Stimulated activated CD8-positive, alpha-beta memory T cell treated with anti-CD3 and anti-CD28 coated beads, Interleukin-12 subunit alpha, Interleukin-12 subunit beta, amount 100 ng/mL, for 4 hours (primary cell): Measurements from ENCODE around the gene UBE2R2.
"Not testable (repeated sequence)": the region's sequence is repeated elsewhere in the genome, so short reads cannot be mapped to it uniquely, and the experiment has no call there.

Source experiments
- DNase-seq: peaks from one replicate; pipeline ENCODE4 v3.0.0-alpha.2; 2020; ENCODE audit warnings: low read depth

Gene UBE2R2

DNA sequence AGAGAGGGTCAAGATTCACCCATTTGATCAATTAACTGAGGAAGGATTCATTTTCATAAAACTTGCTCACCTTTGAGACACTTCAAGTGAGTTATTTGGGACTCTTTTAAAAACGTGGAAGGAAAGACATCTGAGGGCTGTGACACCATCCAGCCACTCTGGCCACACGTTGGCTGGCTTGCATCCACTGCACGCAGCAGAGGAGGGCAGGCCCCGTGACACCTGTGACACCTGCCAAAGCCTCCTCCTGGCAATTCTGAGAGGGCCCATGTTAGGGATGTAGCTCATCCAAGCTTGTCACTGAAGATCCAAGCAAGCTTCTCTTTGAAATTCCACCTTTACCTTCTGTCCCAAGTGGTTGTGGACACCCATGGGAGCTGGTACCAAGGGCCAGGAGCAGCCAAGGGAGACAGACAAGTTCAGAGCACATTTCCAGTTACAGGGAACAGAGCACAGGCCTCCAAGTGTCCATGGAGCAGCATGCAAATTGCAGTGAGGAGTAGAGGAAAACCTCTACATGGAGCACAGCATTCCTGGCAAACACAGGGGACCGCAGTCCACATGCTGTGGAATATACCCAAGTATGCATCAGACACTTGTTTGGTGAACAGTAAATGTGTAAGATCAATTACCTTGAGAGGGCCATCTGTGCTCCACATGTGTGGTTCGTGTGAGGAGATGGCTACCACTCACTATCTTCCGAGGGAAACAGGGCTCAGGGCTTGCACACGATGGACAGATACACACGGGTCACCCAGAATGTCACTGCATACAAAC lies 16.8 kb upstream of the UBE2R2 start:
- no peak for DNase-seq

DNA sequence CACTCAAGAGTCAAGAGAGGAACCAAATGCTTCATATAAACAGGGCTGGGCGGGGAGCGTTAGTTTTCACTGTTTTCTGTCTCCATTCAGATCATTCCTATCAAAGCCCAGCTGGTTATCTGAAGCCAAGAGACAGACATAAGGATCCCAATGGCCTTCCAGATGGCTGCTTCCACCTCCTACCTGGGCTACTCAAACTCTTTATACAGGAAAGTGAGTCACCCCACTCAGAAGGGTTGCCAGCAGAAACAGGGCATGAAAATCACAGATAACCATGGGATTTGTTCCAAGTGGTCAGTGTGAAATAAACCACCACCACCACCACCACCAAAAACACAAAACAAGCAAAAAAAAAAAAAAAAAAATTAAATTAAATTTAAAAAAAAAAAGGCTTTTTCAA lies 16.1 kb upstream of the UBE2R2 start:
- no peak for DNase-seq

DNA sequence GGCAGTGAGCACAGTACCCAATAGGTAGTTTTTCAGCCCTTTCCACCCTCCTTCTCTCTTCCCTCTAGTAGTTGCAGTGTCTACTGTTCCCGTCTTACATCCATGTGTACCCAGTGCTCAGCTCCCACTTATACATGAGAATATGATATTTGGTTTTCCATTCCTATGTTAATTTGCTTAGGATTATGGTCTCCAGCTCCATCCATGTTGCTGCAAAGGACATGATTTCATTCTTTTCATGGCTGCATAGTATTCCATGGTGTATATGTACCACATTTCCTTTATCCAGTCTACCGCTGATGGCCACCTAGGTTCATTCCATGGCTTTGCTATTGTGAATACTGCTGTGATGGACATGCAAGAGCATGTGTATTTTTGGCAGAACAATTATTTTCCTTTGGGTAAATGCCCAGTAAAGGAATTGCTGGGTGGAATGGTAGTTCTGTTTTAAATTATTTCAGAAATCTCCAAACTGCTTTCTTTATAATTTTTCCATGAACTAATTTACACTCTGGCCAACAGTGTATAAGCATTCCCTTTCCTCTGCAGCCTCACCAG lies 14.9 kb upstream of the UBE2R2 start:
- DNase-seq = not testable (repeated sequence)

DNA sequence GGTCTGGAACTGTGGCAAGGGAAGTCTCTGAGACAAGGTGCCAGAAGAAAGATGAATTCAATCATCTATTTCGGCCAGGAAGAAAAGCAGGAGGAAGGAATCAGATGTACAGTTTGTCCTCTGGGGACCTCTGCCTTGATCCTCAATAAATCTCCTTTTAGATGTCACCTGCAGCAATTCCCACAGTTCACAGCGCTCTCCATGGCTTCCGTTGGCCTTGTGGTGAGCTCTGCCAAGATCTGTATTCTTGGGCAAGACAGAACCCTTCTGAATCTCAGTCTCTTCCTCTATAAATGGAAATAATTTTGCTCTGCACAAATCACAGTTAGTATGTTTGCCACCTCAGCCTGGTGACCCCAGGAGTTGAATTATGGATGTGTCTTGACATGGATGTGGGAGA lies 12.8 kb upstream of the UBE2R2 start:
- DNase-seq = not testable (repeated sequence)

DNA sequence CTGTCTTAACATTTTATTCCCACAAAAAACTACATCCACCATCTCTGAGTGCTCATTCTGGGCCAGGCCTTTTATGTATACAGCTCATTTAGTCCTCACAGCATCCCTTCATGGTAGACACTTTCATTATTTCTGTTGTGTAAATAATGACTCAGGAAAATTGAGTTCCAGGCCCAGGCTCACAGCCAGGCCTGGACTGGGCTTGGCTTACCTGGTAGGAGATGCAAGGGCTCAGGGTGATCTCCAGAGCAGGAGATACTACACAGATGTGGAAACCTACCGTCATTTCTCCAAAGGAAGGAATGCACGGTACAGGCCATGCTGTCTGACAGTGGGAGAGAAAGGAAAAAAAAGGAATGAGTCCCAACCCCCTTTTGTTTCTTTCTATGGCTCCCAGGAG lies 9.8 kb upstream of the UBE2R2 start:
- DNase-seq = not testable (repeated sequence)

DNA sequence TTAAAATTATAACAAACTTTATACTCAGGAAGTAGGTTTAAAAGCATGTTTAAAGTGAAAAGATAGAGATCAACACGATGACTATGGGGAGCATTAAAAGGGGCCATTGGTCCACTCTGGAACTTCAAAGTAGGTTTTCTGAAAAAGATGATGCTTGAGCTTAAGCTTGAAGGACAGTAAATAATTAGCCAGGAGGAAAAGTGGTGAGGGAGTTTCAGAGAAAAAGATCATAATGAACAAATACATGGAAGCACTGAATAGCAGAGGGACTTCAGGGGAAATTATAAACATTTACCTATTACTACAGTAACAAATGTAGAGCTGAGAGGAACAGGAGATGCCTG lies 8.0 kb upstream of the UBE2R2 start:
- DNase-seq = not testable (repeated sequence)

DNA sequence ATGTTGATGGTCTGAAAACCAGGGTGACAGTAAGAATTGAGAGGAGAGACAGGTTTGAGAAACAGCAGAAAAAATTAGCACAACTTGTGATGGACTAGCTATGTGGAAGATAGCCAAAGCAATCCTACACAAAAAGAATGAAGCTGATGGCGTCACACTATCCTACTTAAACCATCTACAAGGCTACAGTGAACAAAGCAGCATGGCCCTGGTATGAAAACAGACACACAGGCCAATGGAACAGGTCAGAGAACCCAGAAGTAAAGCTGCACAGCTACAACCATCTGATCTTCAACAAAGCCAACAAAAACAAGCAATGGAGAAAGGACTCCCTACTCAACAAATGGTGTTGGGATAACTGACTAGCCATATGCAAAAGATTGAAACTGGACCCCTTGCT lies 7.5 kb upstream of the UBE2R2 start:
- DNase-seq = no peak

DNA sequence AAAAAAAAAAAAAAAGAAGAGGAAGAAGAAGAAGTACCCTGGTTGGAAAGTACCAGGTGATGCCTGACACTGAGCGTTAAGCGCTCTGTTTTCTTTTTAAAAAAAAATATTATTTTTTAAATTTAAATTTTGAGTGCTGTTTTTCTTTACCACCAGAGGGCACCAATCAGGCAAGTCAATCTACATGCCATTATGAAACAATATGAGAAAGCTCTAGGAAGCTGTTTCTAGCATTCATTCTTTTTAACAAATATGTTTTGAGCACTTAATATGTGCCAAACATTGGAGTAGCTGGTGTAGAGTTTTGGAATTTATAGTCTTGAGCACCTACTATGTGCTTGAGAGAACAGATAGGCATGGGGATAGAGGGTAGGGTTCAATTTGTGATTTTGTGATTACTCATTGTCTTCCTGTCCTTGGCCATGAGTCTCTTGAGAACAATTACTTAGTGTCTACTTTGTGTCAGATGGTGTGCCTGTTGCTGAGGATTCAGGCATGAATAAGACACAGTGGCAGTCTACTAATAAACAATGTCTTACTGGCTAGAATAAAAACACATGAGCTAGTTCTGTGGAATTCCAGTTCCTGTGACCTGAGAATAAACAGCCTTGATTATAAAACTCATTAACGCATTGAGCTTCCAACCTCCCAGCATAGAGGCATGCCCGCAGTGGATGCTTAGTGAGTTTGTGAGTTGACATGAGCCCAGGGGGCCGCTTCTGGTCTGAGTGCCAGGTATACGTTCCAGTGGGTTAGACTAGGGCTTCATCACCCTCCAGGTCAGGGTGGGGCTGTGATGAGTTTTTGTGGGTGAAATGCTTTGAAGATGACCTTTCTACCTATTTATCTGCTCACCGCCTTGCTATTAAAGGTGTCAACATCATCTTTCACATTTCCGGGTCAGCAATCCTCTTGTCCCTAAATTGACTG lies 3.0 kb upstream of the UBE2R2 start:
- DNase-seq = no peak

DNA sequence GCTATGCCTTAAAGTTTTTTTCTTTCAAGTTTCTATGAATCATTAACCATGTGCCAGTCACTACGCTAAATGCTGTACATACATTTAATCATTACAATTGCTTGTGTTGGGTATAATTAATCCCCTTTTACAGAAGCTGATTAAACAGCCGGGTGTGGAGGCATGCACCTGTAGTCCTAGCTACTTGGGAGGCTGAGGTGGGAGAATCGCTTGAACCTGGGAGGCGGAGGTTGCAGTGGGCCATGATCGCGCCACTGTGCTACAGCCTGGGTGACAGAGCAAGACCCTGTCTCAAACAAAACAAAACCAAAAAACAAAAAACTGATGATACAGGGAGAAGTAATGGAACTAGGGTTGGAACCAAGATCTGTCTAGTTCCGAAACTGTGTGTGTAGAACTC lies 1.2 kb upstream of the UBE2R2 start:
- no peak for DNase-seq

DNA sequence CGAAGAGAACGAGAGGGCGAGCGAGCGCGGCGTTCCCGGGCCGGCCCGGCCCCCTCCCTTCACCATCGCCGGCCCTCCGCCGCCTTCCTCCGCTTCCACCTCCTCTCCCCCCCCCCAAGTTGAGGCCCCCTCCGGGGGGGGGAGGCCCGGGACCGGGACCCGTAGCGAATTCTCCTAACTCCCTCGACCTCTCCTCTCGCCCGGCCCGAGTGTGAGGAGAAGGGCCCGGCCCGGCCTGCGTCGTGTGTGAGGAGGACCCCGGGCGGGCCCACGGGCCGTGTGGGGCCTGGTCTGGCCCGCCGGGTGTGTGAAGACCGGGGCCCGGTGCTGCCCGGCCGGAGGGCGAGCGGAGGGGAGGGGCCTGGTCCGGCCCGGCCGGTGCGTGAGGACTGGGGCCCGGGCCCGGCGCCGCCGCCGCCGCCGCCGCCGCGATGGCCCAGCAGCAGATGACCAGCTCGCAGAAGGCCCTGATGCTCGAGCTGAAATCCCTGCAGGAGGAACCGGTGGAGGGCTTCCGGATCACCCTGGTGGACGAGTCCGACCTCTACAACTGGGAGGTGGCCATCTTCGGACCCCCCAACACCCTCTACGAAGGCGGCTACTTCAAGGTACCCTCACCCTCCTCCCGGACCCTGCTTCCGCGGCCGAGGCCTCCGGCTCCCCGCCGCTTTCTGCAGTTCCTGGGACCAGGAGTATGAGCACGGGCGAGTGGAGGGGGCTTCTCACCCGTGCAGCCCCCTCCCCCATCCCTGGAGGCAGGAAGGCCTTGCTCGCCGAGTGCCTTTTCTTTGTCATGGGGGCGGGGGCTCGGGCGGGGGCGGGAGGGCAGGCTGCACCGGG lies 587 bp downstream of the UBE2R2 start:
- DNase-seq = peak; percentile 27

DNA sequence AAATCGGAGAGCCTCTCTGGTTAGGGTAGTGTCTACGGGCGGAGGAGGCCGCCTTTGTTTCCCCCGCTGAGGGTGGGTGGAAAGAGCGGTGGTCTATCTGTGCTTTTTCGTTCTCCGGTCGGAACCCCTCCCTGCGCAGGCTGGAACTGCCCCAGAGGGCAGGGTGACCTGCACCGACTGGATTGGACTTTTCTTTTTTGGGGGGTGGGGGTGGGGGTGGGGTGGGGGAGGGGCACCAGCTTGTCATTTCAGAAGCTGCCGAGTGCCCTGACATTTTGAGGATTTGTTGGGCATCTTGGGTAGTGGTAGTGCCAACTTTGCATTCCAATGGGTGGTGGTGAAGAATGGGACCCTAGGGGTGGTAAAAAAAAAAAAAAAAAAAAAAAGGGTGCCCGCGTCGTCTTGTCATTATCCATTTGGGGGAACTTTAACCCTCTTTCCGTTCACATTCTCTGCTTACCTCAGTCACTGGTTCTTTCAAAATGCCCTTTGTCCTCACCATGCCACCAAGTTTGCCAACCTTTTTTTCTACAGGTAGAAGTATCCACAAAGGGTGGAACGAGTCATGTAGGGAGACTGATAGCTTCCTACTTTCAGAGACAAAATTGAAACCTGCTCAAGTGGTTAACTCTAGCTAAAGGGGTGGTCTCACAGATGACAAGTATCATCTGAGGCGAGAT lies 1.3 kb downstream of the UBE2R2 start:
- no peak for DNase-seq

DNA sequence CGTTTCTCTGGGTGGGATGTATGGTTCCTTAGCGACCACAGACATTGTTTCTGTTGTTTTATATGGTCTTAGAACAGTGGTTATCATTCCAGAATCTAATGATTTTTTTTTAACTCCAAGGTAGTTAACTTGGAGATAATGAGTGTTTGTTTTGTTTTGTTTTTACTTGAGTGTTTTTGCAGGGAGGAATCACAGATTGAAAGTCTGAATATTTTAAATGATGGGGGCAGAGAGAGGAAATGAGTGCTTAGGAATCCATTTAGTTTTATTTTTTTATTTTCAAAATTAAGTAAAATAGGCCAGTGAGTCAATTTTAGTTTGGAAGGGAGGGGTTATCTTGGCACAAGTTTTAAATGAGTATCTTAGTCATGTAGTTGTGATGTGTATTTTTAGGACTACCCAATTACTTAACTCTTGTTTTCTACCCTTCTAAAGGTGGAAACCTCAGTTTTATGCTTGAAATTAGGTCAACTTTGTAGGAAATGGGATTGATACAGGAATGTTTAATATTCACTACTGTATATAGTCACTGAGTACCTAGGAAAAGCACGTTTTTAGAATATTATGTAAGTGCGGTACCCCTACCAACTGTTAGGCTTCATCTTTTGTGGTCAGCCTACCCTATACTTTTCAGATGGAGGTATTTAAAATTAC lies 2.0 kb downstream of the UBE2R2 start:
- DNase-seq = no peak

DNA sequence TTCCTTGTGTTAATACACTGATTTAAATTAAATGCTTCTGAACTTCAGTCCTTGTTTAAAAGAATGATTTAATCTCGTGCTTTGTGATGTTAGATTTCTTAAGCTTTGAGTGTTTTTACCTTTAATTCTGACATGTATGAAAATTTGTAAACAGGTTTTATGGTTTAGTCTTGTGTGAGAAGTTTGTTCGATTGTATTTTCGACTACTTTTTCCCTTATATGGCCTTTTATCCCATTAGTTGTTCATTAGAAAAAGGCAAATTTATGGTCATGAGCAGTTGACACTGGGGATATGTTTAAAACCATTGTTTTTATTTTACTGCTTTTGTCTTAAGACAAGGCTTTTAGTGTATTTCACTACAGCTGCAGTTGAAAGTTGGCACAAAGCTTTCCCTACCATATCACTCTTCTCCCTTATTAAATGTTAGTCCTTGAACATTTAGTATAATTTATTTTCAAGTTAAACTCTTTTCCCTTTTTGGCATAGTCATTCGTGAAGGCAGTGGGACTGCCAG lies 3.3 kb downstream of the UBE2R2 start:
- no peak for DNase-seq

DNA sequence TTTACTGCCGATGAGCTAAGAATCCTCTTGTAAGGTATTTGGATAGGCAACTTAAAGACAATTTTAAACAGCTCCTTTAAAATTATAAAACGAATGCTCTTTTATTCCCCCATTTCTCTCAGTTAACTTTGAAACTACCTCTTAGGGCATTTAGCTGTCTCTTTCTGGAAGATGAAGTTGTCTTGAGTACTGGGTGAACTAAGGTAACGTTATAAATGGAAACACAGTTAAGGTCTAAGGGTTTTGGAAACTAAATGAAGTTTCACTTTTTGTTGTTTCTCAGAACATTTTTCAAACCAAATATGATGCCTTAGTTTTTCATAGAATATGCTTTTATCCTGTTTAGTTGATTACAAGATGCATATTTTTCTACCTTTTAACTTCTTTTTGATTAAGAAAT lies 6.8 kb downstream of the UBE2R2 start:
- DNase-seq = no peak

DNA sequence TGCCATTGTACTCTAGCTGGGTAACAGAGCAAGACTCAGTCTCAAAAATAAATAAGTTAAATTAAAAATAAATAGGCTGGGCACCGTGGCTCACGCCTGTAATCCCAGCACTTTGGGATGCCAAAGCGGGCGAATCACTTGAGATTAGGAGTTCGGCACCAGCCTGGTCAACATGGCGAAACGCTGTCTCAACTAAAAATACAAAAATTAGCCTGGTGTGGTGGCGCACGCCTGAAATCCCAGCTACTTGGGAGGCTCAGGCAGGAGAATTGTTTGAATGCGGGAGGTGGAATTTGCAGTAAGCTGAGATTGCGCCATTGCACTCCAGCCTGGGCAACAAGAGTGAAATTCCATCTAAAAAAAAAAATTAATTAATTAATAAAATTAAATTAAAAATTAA lies 10.3 kb downstream of the UBE2R2 start:
- DNase-seq = not testable (repeated sequence)

DNA sequence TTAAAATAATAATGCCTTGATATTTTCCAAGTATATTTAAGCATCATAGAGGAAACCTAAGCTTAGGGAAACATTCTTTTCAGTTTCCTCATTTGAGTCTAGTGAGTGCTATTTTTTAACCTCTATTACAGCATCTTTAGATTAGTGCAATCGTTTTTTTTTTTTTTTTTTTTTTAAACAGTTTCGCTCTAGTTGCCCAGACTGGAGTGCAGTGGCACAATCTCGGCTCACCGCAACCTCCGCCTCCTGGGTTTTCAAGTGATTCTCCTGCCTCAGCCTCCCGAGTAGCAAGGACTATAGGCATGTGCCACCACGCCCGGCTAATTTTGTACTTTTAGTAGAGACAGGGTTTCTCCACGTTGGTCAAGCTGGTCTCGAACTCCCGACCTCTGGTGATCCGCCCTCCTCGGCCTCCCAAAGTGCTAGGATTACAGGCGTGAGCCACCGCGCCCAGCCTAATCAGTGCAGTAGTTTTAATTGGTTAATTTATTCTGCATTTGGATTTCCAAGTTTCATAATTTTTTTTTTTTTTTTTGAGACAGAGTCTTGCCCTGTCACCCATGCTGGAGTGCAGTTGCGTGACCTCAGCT lies 12.8 kb downstream of the UBE2R2 start:
- not testable (repeated sequence) for DNase-seq

DNA sequence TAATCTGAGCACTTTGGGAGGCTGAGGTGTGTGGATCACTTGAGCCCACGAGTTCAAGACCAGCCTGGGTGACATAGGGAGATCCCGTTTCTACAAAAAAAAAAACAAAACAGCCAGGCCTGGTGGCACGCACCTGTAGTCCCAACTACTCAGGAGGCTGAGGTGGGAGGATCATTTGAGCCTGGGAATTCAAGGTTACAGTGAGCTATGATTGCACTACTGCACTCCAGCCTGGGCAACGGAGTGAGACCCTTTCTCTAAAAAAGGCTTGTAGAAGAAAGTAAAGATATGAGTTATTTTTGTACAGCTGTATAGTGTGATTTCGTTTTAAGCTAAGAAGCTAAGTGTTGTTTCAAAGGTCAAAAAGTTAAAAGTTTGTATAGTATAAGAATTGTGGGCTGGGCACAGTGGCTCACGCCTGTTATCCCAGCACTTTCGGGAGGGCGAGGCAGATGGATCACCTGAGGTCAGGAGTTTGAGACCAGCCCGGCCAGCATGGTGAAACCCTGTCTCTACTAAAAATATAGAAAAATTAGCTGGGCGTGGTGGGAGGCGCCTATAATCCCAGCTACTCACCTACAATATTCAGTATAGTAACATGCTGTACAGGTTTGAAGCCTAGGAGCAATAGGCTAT lies 18.8 kb downstream of the UBE2R2 start:
- no peak for DNase-seq

DNA sequence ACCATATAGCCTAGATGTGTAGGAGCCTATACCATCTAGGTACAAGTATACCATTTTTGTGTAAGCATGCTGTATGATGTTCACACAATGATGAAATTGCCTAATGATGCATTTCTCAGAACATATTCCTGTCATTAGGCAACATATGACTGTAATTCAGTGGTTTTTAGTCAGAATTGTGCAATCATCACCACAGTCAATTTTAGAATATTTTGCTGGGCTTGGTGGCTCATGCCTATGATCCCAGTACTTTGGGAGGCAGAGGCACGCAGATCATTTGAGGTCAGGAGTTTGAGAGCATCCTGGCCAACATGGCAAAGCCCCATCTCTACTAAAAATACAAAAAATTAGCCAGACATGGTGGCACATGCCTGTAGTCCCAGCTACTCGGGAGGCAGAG lies 19.3 kb downstream of the UBE2R2 start:
- not testable (repeated sequence) for DNase-seq

DNA sequence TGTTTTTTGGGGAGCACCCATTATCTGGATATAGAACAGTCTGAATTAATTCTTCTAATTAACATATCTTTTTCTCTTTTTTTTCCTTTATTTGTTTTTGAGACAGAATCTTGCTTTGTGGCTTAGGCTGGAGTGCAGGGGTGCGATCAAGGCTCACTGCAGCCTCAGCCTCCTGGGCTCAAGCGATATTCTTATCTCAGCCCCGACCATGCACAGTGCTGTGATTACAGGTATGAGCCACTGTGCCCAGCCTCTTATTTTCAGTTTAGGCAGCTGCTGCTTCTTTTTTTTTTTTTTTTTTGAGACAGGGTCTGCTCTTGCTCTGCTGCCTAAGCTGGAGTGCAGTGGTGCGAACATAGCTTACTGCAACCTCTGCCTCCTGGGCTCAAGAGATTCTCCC lies 20.2 kb downstream of the UBE2R2 start:
- no peak for DNase-seq

DNA sequence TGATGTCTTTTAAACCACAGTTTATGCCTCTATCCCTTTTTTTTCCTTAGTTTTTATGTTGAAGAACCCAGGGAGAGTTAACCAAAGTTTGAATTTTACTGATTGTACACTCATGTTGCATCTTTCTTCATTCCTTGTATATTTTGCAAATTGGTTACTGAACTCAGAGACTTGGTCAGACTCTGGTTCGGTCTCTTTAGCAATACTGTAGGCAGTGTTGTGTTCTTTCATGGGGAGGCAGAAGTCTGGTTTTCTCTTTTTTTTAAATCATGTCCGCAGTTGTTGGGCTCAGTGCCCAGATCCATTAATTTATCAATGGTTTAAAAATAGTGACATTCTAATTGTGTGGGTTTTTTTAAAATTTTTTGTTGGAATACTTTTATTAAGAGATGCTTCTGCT lies 23.4 kb downstream of the UBE2R2 start:
- no peak for DNase-seq
